HG02885 (cell line): Measurements from ENCODE around the gene OR4D10.
"Not testable (repeated sequence)": the region's sequence is repeated elsewhere in the genome, so short reads cannot be mapped to it uniquely, and the experiment has no call there.

Experiments used
- ATAC-seq: cut with Tn5 transposase; IDR thresholded peaks from one replicate; pipeline ENCODE4 v1.9.1; 2021; ENCODE audit warnings: mild to moderate bottlenecking; ENCODE audit not compliant: unreplicated experiment, poor library complexity

The OR4D10 gene

GRCh38 chr11:59473015-59473414 lies at the start of gene OR4D10:
Gene OR4D10, plus strand, starts transcription at chr11:59473315. Its CDS starts 4,115 bp downstream, at chr11:59477430.
- no peak for ATAC-seq

- ATAC-seq = no peak
Measured at GRCh38 chr11:59423835-59424234, 49.3 kb upstream of the OR4D10 start.

DNA sequence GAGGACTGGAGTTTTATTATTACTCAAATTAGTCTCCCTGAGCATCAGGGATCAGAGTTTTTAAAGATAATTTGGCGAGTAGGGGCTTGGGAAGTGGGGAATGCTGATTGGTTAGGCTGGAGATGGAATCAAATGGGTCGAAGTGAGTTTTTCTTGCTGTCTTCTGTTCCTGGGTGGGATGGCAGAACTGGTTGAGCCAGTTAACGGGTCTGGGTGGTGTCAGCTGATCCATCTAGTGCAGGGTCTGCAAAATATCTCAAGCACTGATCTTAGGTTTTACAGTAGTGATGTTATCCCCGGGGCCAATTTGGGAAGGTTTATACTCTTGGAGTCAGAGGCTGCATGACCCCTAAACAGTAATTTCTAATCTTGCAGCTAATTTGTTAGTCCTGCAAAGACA lies 48.0 kb upstream of the OR4D10 start:
- ATAC-seq = no peak

DNA sequence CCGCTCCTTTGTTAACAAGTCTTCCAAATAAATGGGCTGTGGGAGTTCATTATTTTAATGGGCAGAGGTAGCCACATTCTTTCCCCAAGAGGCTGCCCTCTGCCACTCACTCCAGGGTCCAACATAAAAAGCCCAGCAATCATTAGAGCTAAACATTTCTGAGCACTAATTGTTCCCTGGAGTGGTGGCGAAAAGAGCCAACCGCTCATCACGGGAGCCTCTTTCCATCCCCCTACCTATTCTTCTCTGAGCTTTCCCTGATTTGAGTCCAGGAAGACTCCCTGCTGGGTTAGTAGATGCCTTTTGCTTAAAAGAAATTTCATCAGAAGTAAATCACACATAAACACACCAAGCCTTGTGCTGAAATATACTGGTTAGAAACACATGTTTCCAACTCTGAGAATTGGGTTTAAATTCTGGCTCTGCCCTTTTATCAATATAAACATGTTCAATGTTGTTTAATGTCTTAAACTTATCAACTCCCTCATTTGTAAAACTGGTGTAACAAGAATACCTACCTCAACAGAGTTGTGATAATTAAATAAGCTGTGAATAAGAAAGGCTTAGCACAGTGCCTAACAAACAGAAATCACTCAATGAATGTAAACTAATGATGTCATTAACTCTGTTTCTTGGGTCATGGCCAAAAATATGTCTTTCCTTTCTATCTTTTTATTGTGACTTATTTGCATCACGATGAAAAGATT lies 46.6 kb upstream of the OR4D10 start, which contains the start of gene OR5A2:
OR5A2 (minus strand) TSS at position 53 of the 707 bp plus-strand sequence. CDS start 3,460 bp downstream, outside the sequence.
- no peak for ATAC-seq

DNA sequence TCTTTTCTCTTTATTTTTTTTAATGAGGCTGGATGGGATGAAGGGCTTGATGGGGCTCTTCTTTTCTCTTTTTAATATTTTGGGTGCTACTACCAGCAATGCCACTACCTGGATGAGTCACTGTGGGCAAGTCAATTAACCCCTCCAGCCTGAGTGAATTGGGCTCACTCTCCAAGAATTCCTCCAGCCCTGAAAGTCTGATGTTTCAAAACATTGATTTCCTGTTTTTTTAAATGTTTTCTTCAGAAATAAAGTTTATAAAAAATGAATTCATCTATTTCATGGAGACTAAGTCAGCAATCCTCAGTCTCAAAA lies 46.1 kb upstream of the OR4D10 start:
- no peak for ATAC-seq

- ATAC-seq = peak; percentile 87
Measured at GRCh38 chr11:59429924-59430516, 43.1 kb upstream of the OR4D10 start.

- no peak for ATAC-seq
Measured at GRCh38 chr11:59436169-59436568, 36.9 kb upstream of the OR4D10 start, which contains the start of gene OR5A1. Gene OR5A1, plus strand, starts transcription at chr11:59436469. Its CDS starts 6,700 bp downstream, at chr11:59443169.

- no peak for ATAC-seq
Measured at GRCh38 chr11:59437770-59438169, 35.3 kb upstream of the OR4D10 start.

DNA sequence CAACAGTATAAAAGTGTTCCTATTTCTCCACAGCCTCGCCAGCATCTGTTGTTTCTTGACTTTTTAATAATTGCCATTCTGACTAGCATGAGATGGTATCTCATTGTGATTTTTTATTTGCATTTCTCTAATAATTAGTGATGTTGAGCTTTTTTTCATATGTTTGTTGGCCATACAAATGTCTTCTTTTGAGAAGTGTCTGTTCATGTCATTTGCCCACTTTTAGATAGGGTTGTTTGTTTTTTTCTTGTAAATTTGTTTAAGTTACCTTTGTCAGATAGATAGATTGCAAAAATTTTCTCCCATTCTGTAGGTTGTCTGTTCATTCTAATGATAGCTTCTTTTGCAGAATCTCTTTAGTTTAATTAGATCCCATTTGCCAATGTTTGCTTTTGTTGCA lies 27.5 kb upstream of the OR4D10 start:
- not testable (repeated sequence) for ATAC-seq

GRCh38 chr11:59448484-59448883 lies 24.6 kb upstream of the OR4D10 start:
- ATAC-seq = no peak

DNA sequence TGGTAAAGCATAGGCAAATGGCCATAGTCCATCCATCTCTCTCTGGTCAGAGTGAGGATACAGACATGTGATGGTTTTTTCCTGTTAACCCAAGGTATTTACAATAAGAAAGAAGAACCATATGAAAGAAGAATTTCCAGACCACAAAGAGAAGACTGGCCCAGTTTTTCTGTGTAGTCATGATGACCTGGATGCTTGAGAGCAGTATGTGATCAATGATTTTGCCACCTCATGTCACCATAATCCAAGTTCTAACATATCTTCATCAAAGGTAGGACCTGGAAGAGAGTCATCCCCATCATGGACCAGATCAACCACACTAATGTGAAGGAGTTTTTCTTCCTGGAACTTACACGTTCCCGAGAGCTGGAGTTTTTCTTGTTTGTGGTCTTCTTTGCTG lies 16.5 kb upstream of the OR4D10 start, which contains the start of gene OR4D6:
OR4D6 (plus strand) TSS at position 301 of the 400 bp plus-strand sequence; CDS start at position 301, 0 bp downstream.
- no peak for ATAC-seq

DNA sequence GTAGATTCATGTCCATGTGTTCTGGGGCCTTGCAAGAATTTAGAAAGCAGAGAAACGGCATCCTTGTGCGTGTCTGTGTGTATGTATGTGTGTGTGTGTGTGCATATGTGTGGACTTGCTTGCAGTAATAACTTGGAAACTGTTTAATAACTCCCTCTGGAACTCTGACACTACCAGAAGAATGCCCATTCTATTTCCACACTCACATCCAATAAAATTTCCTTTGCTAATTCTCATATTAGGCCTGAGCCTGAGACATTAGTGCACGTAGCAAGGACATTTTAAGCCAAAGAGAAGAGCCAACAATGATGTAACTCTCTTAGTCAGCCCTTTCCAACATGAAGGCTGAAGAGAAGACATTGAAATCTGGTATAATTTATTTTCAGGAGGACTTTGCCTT lies 13.2 kb upstream of the OR4D10 start:
- ATAC-seq = no peak

- ATAC-seq = no peak
Measured at GRCh38 chr11:59463190-59463641, 9.9 kb upstream of the OR4D10 start.

DNA sequence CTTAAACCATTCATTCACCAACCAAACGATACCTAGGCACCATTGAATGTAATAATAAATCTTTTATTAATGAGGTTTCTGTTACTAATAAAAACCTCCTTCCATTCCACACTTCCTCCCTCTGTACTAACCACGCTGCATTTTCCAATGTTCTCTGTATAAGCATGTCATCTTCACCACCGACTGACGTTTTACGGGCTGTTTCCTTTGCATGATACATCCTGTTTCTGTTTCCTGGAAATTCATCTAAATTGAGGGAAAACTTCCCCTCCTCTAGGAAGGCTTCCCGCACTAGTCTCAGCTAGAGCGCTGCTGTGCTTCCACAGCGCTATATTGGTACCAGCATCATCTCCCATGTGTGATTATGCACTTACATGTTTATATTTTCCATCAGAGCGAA lies 2.1 kb downstream of the OR4D10 start:
- ATAC-seq = no peak

DNA sequence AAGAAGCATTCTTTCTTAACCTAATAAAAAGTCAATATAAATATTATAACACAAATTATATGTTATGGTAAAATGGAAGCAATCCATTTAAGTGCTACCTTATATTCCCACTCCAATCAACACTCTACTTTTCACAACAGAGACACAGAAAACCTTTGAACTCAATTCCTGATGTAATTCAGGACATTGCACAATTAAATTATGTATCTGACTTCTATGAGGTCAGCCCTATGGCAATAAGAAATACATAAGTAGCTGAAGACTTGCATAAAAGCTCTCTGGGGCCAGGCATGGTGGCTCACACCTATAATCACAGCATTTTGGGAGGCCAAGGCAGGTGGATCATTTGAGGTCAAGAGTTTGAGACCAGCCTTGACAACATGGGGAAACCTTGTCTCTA lies 6.8 kb downstream of the OR4D10 start:
- ATAC-seq = no peak

GRCh38 chr11:59480359-59480758 lies 7.2 kb downstream of the OR4D10 start:
- no peak for ATAC-seq

- no peak for ATAC-seq
Measured at GRCh38 chr11:59501931-59502330, 28.8 kb downstream of the OR4D10 start.

DNA sequence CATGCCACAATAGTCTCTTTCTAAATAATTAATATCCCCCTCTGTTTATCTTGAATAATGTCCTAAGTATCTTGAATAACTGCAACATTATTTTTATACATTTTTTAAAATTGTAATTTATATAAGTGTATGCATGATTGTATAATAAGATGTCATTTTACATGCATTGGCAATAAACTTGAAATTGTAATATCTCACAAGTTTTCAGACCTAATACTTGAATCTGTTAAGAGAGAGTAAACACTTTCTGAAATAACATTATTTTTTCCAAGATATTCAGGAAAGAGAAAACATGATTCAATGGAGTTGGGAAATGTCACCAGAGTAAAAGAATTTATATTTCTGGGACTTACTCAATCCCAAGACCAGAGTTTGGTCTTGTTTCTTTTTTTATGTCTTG lies 30.2 kb downstream of the OR4D10 start, which contains the start of gene OR4D11:
OR4D11 (plus strand) TSS at position 301 of the 400 bp plus-strand sequence; CDS start at position 301, 0 bp downstream.
- ATAC-seq = no peak

DNA sequence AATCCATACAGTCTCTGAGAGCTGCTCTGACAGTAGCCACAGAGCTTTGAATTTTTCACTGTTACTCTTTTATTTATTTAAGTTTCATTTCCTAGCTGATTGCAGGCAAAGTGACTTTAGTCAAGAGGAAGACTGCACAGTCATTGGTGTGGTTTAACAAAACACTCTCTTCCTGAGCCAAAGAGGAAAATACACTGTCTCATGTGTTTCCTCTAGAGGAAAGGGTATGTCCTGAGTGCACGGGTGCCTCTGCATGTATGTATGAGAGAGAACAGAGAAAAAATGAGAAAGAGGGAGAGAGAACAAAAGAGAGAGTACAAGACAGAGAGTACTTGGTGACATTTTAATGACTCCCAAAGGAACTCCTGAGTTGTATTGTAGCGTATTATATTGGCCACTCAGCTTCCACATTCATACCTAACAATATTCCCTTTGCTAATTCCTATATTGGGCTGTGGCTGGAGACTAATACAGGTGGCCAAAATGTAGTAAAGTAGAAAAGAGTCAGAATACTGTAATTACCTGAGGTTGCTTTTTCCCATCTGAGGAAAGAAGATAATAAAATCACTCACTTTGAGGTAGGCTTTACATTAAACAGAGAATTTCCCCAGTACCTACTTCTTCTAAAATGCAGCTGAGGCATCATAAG lies 38.0 kb downstream of the OR4D10 start, which contains the start of gene OR4D9:
OR4D9 (plus strand) TSS at position 599 of the 649 bp plus-strand sequence. CDS start 3,374 bp downstream, outside the sequence.
- ATAC-seq = no peak

DNA sequence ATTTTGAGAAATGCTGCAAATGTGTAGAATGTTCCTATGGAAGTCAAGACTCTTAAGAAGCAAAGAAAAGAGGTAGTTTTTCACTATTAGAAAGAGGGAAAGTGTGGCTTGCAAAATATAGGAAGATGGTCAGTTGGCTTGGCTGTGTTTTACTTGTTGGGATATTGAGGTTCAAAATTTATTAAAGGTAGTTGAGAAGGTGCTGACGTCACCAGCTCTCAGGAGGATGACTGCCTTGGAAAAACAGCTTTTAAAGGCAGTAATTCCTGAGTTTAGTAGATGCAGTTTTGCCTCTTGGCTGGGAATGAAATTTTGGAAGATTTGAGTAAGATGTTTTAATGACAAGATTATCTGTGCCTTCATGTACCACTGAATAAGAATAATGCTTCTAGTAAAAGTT lies 38.6 kb downstream of the OR4D10 start:
- ATAC-seq = no peak

GRCh38 chr11:59520139-59520538 lies 47.0 kb downstream of the OR4D10 start:
- not testable (repeated sequence) for ATAC-seq
